GM18867 (cell line): ENCODE measurements around the gene CAPG.
"Not testable (repeated sequence)": the region's sequence is repeated elsewhere in the genome, so short reads cannot be mapped to it uniquely, and the experiment has no call there.

Experiments
- ATAC-seq: cut with Tn5 transposase; IDR thresholded peaks from one replicate; pipeline ENCODE4 v1.9.1; 2021; ENCODE audit warnings: mild to moderate bottlenecking, moderate library complexity; ENCODE audit not compliant: unreplicated experiment

CAPG gene

GRCh38 chr2:85367180-85367579 lies 43.0 kb downstream of the CAPG start:
- ATAC-seq = no peak

GRCh38 chr2:85362653-85363387 lies 47.3 kb downstream of the CAPG start:
- ATAC-seq = not testable (repeated sequence)

GRCh38 chr2:85357736-85358135 lies 52.4 kb downstream of the CAPG start:
- ATAC-seq = no peak

- no peak for ATAC-seq
These were observed 54.0 kb downstream of the CAPG start for GRCh38 chr2:85356186-85356585.

- no peak for ATAC-seq
These were observed 54.6 kb downstream of the CAPG start for GRCh38 chr2:85355521-85355920.

- ATAC-seq = peak; percentile 5
These were observed 55.1 kb downstream of the CAPG start for GRCh38 chr2:85355073-85355410.

- peak; percentile 96 for ATAC-seq
These were observed 55.7 kb downstream of the CAPG start, which contains the start of the genes ELMOD3 and RETSAT for GRCh38 chr2:85354286-85355072. Gene ELMOD3 (plus strand): TSS chr2:85354769. CDS start chr2:85357199, 2,430 bp downstream. Gene RETSAT (minus strand): TSS chr2:85354528. CDS start chr2:85354507, 21 bp downstream.

GRCh38 chr2:85353876-85354285 lies 56.3 kb downstream of the CAPG start:
- ATAC-seq = peak; percentile 7

GRCh38 chr2:85347599-85347998 lies 62.6 kb downstream of the CAPG start:
- no peak for ATAC-seq
